Stomach (tissue), 4 donors: ENCODE results near the gene NLRP3.

ENCODE experiments used
- EP300 ChIP-seq: sonication (generic); formaldehyde crosslinking; IDR thresholded peaks from one replicate; pipeline ENCODE4 v1.6.1; 2017; ENCODE audit warnings: antibody characterized with exemption
- POLR2A ChIP-seq, 4 donors: fragments of 450-650 bp; IDR thresholded peaks; one replicate each; pipeline ENCODE4 v1.6.1; 2016; ENCODE audit warnings: antibody characterized with exemption in 4 of 4, control low read depth in 2 of 4, mild to moderate bottlenecking in 1 of 4, moderate library complexity in 1 of 4
- POLR2AphosphoS5 ChIP-seq, 3 donors: sonication (generic); formaldehyde crosslinking; IDR thresholded peaks; one replicate each; pipeline ENCODE4 v1.6.1; 2016; ENCODE audit warnings: antibody characterized with exemption in 3 of 3
- TF ChIP-seq, protein P1 (sequence below), 7 experiments: fragments of 450-650 bp in 4 of 7; fragments of 200-600 bp in 3 of 7; sonication (generic) in 3 of 7; IDR thresholded peaks; one replicate each; pipeline ENCODE4 v1.5.1; 2016 to 2019; ENCODE audit warnings: antibody characterized with exemption in 7 of 7, control low read depth in 2 of 7, mild to moderate bottlenecking in 1 of 7

DNA sequence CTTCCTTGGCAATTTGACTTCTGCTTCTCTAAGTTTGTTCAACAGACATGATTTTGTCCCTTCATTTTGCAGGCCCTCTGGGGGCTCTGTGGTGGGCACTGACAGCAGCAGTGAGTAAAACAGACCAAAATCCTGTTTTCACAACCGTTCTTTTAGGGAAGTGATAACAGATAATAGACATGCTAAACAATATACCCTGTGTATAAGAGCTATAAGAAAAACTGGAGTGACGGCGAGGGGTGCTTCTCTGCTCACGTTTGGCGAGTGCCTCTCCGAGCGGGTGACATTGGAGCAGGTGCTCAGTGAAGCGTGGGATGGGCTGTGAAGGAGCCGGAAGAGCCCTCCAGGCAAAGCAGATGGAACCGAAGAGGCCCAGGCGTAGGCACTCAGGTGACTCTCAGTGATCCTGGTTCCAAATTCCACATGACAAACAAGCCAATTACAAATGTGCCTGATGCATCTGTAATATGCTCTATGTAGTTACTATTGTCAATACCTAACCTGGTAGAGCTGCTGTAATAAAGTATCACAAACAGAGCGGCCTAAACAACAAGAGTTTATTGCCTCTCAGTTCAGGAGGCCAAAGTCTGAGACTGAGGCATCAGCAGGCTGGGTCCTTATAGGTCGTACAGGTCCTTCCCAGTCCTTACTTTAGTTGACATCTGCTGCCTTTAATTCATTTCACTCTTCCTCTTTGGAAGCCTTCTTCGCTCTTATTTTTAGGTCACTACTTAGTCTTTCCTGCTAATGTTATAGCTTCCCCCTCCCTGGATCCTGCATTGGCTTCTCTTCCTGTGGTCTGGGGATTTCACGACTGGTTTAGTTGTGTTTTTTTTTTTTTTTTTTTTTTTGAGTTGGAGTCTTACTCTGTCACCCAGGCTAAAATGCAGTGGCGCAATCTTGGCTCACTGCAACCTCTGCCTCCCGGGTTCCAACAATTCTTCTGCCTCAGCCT lies 21.9 kb downstream of the NLRP3 start:
- TF ChIP-seq POLR2AphosphoS5 (IDR thresholded peaks at IDR 0.05) (no peak), POLR2A (IDR thresholded peaks at IDR 0.05) (no peak), EP300 (no peak)
- TF ChIP-seq, protein P1, sequence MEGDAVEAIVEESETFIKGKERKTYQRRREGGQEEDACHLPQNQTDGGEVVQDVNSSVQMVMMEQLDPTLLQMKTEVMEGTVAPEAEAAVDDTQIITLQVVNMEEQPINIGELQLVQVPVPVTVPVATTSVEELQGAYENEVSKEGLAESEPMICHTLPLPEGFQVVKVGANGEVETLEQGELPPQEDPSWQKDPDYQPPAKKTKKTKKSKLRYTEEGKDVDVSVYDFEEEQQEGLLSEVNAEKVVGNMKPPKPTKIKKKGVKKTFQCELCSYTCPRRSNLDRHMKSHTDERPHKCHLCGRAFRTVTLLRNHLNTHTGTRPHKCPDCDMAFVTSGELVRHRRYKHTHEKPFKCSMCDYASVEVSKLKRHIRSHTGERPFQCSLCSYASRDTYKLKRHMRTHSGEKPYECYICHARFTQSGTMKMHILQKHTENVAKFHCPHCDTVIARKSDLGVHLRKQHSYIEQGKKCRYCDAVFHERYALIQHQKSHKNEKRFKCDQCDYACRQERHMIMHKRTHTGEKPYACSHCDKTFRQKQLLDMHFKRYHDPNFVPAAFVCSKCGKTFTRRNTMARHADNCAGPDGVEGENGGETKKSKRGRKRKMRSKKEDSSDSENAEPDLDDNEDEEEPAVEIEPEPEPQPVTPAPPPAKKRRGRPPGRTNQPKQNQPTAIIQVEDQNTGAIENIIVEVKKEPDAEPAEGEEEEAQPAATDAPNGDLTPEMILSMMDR (IDR thresholded peaks at IDR 0.05), result no peak
